ENCODE measurements around the gene SLC22A5.
"Not testable (repeated sequence)": the region's sequence is repeated elsewhere in the genome, so short reads cannot be mapped to it uniquely, and the experiment has no call there.

SLC22A5 gene

DNA sequence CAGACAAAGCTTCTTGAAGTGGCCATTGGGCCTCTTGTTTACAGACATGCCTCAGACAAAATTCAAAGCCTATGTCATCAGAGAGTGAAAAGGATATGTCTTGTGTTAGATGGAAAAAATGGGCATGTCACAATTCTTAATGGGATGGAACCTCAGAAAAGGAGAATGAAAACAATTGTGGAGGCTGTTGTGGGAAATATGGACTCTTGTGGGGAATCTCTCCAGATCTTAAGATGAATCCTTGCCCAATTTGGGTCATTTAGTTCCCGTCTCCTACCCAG is 19.5 kb downstream of the SLC22A5 start:
- no peak for DNase-seq

DNA sequence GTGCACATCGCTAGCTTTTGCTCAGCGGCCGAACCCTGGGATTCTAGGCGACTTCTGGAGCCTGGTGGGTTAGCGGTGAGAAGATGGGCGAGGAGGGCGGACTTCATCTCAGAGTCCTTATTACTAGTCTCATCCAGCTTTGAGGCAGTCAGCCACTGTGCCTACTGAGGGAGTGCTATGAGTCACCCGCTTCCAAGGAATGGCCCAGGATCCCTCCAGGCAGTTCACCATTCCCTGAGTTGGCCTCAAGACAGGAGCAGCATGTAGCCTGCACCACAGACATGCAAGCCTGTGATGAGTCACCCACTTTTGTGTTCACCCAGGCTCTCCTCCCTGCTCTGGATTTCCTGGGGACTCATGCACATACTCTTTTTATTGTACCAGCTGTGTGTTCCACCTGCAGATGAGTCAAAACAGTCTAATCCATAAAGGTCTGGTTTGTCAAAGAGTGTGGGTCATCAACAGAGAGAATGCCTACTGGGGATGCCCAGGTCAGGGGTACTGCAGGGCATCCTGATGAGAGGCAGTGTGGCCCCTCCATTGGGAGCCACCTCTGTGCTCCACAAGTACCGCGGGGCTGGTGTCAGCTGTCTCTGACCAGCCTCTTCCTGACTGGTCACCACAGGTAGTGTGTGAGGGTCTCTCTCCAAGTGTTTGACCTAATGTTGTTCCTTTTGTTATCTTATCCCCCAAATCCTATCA is 20.2 kb downstream of the SLC22A5 start:
- DNase-seq, result peak; percentile 100

DNA sequence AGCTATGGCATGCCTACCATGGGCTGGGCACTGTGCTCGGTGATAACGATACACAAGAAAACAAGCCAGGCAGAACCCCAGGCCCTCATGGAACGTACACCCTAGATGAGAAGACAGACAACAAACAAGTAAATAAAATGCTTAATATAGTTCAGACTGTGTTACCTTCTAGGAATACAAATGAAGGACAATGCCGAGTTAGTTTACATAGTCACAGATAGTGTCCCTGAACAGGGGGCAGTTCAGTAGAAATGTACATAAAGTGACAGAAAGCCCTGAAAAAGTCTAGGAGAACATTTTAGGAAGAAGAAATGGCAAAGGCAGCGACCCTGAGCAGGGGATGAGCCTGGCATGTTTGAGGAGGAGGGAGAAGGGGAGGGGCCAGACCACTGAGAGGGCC is 21.7 kb downstream of the SLC22A5 start:
- DNase-seq, result no peak

DNA sequence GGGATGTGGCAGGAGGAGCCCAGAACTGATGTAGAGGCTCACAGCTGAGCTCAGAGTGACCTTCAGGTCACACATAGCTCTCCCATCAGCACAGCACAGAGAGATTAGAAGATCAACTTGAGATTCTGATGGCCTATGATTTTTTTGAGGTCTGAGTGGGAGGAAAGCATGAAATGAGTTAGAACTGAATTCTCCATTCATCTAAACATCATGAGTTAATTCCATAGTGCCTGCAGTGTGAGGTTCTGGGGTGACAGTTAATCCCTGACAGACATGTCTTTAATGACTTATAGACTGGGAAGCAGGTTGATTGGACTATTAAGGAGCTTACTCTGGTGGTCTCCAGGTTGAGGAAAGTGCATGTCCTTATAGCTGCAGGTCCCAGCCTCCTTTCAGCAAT is 22.4 kb downstream of the SLC22A5 start:
- no peak for DNase-seq

DNA sequence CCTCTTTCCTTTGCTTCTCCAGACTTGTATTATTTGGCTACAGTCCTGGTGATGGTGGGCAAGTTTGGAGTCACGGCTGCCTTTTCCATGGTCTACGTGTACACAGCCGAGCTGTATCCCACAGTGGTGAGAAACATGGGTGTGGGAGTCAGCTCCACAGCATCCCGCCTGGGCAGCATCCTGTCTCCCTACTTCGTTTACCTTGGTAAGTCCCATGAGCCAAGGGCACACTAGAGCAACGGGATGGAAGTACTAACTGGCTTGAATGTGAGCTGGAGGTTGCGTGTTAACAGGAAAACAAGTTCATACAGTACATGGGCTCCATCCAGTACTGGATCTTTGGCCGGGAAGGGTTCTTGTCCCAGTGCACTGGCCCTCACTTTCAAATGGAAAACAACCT is 22.9 kb downstream of the SLC22A5 start:
- no peak for DNase-seq

DNA sequence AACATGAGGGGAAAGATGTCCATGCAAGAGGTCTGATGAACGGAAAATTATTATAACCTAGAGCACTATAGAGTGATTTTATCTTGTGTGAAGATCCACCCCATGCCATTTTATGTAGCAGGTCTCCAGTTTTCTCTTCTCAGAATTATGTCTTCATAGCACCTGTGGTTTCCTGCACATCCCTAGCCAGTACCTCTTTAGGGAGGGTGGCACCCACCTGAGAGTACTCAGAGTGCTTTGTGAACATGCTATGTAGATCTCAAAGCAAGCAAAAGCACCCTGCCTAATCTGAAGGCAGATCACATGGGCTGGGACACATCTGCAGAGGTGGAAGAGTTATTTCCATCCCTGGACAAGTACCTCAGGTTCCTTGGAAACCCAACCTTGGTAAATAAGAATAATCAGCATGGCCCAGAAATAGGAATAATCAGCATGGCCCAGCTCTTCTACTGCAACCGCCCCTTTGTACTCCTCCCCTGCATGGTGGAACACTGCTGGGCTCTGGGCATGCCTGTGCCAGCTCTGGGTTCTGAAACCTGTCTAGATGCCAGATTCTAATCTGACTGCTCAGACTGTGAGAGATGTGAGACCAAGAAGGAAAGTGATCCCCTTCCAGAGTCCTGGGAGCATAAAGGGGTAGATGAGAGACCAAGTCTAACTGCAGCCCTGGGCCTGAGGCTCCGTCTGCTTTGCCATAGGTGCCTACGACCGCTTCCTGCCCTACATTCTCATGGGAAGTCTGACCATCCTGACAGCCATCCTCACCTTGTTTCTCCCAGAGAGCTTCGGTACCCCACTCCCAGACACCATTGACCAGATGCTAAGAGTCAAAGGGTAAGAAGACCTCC is 23.7 kb downstream of the SLC22A5 start:
- no peak for DNase-seq

DNA sequence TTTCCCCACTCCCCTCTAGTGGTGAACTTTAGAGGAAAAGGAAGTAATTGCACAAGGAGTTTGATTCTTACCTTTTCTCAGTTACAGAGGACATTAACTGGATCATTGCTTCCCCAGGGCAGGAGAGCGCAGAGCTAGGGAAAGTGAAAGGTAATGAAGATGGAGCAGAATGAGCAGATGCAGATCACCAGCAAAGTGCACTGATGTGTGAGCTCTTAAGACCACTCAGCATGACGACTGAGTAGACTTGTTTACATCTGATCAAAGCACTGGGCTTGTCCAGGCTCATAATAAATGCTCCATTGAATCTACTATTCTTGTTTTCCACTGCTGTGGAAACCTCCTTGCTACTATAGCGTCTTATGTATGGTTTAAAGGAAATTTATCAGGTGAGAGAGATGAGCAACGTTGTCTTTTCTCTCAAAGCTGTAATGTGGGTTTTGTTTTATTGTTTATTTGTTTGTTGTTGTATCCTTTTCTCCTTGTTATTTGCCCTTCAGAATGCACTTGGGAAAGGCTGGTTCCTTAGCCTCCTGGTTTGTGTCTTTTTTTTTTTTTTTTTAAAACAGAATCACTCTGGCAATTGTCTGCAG is 25.3 kb downstream of the SLC22A5 start:
- DNase-seq, result no peak

DNA sequence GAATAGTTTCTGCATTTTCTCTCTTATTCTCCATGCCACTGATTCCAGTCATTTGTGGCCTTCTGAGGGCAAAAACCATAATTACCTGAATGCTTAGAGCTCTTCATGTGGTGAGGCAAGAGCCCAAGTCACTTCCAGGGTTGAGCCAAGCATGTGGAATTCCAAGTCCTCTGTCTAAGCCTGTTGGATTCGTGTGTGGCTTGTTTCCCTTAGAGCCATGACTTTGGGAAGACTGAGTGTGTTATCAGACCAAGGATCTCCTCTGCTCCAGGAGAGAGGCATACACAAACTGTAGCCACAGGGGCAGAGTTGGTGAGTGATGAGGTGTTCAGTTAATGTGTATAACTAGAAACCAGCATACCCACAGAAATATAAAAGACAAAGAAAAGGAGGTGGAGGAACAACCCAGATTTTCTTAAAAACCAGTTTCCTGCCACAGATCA is 27.1 kb downstream of the SLC22A5 start:
- DNase-seq, result no peak

DNA sequence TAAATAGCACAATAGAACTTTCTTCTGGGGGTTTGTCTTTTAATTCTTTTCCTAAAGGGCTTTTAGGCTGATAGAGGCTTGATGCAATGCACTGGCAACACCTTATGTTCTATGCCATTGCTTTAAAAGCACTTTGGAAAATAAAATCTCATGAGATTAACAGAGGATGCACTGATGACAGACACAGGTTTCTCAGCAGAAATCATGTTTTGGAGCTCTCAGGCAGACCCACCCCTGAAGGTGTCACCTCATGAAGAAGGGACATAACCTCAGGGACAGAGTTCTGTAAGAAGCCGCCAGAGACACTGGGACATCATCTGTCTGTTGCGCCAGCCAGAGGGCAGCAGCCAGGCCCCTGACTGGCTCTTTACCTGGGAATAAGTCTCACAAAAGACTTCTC is 27.7 kb downstream of the SLC22A5 start:
- no peak for DNase-seq

DNA sequence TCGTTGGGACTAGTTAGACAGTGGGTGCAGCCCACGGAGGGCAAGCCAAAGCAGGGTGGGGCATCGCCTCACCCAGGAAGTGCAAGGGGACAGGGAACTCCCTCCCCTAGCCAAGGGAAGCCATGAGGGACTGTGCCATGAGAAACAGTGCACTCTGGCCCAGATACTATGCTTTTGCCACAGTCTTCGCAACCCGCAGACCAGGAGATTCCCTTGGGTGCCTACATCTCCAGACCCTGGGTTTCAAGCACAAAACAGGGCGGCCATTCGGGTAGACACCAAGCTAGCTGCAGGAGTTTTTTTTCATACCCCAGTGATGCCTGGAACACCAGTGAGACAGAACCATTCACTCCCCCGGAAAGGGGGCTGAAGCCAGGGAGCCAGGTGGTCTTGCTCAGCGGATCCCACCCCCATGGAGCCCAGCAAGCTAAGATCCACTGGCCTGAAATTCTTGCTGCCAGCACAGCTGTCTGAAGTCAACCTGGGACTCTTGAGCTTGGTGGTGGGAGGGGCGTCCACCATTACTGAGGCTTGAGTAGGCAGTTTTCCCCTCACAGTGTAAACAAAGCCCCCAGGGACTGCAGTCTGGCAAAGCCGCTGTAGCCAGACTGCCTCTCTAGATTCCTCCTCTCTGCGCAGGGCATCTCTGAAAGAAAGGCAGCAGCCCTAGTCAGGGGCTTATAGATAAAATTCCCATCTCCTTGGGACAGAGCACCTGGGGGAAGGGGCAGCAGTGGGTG is 28.6 kb downstream of the SLC22A5 start:
- DNase-seq, result not testable (repeated sequence)

DNA sequence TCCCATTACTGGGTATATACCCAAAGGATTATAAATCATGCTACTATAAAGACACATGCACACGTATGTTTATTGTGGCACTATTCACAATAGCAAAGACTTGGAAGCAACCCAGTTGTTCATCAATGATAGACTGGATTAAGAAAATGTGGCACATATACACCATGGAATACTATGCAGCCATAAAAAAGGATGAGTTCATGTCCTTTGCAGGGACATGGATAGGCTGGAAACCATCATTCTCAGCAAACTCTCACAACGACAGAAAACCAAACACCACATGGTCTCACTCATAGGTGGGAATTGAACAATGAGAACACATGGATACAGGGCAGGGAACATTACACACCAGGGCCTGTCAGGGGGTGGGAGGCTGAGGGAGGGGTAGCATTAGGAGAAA is 34.5 kb downstream of the SLC22A5 start:
- not testable (repeated sequence) for DNase-seq

DNA sequence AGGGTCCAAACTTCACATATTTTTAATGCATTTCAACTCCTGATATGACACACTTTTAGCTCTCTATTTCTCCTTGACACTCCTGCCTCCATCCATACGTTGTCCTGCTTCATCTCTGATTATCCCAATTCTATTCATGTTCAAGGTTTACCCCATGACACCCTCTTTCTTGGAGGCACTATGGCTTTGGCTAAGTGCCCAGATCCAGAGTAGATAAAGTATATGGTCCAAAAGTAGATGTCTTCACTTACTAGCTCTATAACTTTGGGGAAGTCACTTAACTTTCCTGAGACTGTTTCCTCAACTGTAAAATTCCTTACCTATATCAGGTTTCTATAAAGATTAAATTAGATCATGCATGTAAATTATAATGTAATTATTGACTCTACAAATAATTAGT is 36.1 kb downstream of the SLC22A5 start:
- no peak for DNase-seq

DNA sequence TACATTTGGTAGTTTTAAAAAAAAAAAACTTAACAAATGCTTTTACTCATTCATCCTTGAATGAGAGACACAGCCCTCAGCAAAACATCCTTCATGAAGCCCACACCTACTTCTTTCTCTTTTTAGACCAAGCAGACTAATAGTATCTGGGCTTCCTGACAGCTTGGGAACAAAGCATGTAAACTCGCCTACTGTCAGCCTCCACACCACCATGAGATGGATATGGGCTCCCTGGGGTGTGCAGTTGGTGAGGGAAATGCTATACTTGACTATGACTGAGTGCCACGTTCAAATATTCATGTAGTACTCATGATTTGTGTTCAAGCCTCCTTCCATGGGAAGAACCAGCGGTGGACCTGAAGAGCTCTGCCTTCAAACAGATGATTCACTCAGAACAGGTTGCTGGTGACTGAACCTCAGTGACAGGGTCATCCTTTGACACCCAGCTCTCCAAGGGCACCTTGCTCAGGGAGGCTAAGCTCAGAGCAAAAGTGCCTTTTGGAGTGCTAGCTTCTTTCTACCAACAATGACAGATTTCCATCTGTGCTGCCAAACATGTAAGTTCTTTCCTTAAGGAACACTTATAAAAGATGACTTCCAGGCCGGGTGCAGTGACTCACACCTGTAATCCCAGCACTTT is 36.8 kb downstream of the SLC22A5 start:
- DNase-seq, result no peak

DNA sequence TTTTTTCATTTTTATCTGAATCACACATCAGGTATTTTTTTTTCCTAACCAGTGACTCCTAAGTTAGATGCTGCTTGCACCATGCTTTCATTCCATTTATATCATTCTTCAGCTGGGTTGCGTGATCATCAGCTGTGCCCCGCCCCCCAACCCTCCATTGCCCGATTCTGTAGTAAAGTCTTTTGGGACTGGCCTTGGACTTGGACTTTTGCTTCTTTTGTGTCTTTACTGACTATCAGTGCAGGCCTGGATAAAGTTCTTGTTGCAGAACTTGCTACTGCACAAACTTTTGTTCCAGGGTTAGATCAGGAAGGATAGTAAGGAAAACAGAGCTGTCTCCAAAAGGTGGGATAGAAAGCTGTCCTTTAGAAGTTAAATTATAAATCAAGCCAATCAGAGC is 38.5 kb downstream of the SLC22A5 start:
- DNase-seq, result no peak

DNA sequence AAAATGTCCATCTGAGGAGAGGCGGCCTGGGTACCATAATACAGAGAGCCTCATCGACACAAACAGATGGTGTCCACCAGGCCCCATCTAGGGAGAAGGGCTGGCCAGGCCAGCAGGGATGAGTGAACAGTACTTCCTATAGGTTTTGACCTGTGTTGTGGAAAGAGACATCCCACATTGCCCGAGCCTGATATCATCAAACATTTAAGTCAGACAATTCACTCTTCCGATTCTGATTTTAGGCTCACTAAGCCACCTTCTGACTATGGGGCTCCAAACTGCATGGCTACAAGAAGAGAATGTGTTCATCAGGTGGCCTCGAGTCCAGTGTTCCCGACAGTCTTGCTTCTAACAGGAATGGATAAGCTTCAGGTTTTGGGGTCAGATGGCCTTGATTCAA is 38.9 kb downstream of the SLC22A5 start:
- no peak for DNase-seq

DNA sequence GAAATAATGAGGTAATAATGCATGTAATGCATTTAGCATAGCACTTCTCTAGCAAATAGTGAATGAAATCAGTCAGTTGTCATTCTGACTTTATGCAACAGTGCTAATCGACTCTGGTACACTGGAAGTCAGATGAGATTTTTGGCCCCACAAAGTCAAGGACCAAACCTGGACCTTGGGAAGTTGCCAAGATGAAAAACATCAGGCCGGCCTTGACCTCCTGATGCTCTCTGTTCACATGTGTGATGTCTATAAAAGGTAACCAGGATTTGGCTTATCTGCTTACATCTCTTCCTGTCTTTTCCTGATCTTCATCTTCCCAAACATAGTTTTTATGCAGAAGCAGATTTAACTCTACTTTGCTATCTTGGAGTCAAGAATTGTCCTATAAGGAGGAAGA is 39.5 kb downstream of the SLC22A5 start:
- DNase-seq, result no peak

DNA sequence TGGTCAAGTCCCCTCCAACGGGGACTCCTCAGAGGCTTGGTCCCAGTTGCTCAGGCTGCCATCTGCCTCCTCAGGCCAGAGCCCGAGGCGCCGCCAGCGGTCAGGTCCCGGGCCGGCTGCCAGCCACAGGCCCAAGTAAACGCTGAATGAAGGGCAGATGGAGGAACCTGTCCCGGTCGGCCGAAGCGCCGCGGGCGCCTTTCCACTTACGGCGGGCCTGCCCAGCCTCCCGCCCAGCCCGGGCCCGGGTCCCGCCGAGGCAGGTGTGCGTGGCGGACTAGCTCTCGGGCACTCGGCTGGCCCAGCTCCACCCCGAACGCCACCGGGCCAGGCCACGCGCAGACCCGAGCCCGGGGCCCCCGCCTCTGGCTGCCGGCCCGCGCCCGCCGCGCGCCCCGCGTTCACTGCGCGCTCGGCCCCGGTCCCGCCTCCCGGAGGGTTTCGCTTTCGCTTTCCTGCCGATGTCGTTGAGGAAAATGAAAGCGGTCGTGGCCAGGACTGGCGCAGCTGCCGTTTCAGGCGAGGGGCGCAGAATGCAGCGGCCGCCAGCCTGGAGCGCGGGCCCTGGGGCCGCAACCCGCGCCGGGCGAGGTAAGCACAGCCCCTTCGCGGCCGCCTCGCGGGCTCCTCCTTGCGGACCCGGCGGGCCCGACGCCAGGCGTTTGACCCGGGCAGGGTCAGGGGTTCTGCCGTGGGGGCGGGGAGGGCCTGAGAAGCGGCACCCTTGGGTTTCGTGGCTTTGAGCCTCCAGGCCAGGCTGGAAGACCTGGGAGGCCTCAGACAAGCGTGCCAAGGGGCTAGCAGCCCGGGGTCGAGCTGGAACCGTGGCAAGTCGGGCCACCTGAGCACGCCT is 41.2 kb downstream of the SLC22A5 start:
- peak; percentile 65 for DNase-seq

DNA sequence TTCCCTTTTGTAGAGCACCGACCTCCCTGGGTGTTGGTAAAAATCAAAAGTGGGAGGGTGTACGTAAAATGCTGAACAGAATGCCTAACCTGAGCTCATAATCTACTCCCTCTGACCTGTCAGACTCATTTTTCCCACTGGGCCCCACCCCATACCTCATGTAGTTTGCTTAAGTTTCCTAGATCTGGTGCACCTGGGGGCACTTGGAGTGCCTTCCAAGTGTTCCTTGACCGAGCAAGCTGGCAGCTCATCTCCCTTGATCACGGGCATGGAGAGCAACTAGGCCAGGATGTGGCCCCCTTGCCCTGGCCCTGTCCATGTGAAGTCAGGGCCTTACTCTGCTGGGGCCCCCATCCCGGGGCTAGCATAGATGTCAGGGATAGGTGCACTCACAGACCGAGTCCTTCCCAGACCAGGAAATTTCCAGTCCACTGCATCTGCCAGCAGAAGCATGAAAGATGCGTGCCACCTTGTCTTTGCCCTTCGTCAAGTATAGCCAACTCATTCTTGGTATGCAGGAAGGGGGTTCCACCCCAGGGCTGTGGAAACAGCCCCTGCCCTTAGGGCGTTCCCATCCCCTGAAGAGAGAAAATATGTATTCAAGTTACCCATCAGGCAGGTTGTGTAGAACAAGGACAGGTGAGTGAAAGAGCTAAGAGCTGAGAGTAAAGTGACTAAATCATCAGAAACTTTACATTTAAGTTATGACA is 41.9 kb downstream of the SLC22A5 start:
- no peak for DNase-seq

DNA sequence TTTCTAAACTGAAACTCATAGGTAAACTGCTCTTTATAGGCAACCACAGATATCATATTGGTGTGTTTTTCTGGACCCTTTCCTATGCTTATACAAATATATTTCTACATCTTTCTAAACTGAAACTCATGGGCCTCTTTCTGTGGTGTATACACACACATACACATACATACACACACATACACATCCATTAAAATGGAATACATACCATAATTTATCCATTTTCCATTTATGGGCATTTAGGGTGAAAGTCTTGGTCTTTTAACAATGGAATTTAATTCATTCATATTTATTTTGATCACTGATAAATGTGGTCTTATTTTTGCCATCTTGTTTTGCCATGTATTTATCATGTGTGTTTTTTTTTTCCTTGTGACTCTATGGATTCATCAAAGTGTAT is 44.1 kb downstream of the SLC22A5 start:
- no peak for DNase-seq

DNA sequence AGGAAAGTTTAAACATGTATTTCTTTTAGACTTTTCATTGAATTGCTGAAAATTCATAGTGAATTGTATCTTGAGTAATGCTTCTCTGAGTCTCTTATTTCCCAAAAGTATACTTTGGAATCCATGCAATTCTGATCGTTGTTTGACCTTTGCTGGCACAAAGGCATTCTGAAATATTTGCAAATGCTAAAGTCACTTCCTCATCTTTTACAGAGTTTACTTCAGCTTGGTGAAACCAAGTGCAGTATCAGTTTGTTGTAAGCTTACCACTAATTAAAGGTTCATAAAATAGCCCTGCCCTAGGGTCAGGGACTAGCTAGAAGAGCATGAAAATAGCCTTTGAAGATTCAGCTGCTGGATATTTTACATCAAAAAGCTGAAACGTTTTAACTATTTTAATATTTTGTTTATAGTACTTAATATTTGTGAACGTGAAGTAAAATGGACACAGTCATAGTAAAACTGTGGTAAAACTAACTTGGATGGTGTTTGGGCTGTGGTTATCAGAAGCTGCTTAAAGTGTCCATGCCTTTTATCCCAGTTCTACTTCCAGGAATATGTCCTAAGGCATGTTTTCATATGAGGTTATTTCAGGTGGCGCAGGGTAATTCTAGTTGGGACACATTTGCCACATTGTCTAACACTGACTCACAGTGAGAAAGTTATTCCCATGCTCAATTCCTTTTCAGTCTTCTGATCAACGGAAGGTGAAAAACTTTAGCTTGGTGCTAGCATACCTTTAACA is 45.3 kb downstream of the SLC22A5 start:
- DNase-seq, result peak; percentile 16

DNA sequence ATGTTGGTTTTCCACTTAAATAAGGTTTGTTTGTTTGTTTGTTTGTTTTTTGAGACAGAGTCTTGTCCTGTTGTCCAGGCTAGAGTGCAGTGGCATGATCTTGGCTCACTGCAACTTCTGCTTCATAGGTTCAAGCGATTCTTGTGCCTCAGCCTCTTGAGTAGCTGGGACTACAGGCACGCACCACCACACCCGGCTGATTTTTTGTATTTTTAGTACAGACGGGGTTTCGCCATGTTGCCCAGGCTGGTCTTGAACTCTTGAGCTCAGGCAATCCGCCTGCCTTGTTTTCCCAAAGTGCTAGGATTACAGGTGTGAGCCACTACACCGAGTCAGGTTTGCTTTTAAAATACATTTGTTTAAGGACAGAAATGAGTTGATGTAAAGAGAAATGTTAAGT is 46.0 kb downstream of the SLC22A5 start:
- not testable (repeated sequence) for DNase-seq

All from NCI-H226 (cell line).